HEK293 (cell line): ENCODE results near the gene SHD.
A peak's percentile ranks its signal among the peaks of the same experiment; 100 is the strongest.

Experiments
- CTCF ChIA-PET: fragments of 350-600 bp; formaldehyde crosslinking; extraction: SDS; loops from one replicate; lab custom pipeline; 2021; ENCODE audit warnings: antibody characterized with exemption; lab: Yijun Ruan, JAX
- POLR2A ChIA-PET: fragments of 300-600 bp; formaldehyde crosslinking; extraction: SDS; loops from one replicate; lab custom pipeline; 2020; ENCODE audit warnings: antibody characterized with exemption, inconsistent platforms; lab: Yijun Ruan, JAX
- H3K27ac ChIP-seq: fragments of 200-500 bp; sonication (Bioruptor generic); 2 replicates; pipeline ENCODE4 v1.5.1; 2014; ENCODE audit warnings: low read depth, low read length, control low read depth, inconsistent platforms; ENCODE audit errors: extremely low read depth
- H3K36me3 ChIP-seq, 2 experiments: fragments of 200-500 bp in 1 of 2; sonication (Bioruptor generic) in 1 of 2; 1 replicate in 1 of 2; 2 replicates in 1 of 2; pipeline ENCODE4 v1.5.1; 2014 to 2017; ENCODE audit warnings: inconsistent platforms in 2 of 2, low read length in 2 of 2; ENCODE audit not compliant: control insufficient read depth in 2 of 2, insufficient read depth in 1 of 2
- H3K4me1 ChIP-seq: fragments of 200-500 bp; sonication (Bioruptor generic); 2 replicates; pipeline ENCODE4 v1.5.1; 2014; ENCODE audit warnings: mild to moderate bottlenecking, low read length, inconsistent platforms; ENCODE audit not compliant: control insufficient read depth, insufficient read depth
- H3K4me3 ChIP-seq: 2 replicates; pipeline ENCODE4 v1.5.1; 2011; ENCODE audit warnings: low read depth, mild to moderate bottlenecking, control low read depth, low read length, moderate library complexity
- H3K9me3 ChIP-seq: fragments of 200-500 bp; sonication (Bioruptor generic); 2 replicates; pipeline ENCODE4 v1.5.1; 2014; ENCODE audit warnings: low read depth, low read length, inconsistent platforms; ENCODE audit not compliant: control insufficient read depth, insufficient read depth
- IKZF3 ChIP-seq: fragments of 450-650 bp; IDR thresholded peaks from 2 replicates; pipeline ENCODE4 v1.5.0; 2018; ENCODE audit warnings: missing biosample characterization, mild to moderate bottlenecking, missing genetic modification characterization, moderate library complexity
- KLF1 ChIP-seq: fragments of 450-650 bp; formaldehyde crosslinking; IDR thresholded peaks from 2 replicates; pipeline ENCODE4 v1.5.1; 2016; ENCODE audit warnings: missing biosample characterization, missing genetic modification characterization
- KLF10 ChIP-seq: fragments of 450-650 bp; IDR thresholded peaks from 2 replicates; pipeline ENCODE4 v1.5.1; 2018; ENCODE audit warnings: missing biosample characterization, mild to moderate bottlenecking, missing genetic modification characterization
- KLF16 ChIP-seq: fragments of 450-650 bp; formaldehyde crosslinking; IDR thresholded peaks from 2 replicates; pipeline ENCODE4 v1.5.1; 2017; ENCODE audit warnings: missing biosample characterization, missing genetic modification characterization
- KLF9 ChIP-seq: fragments of 450-650 bp; formaldehyde crosslinking; IDR thresholded peaks from 2 replicates; pipeline ENCODE4 v1.5.1; 2016; ENCODE audit warnings: missing biosample characterization, missing genetic modification characterization, low read depth
- PRDM10 ChIP-seq: fragments of 450-650 bp; formaldehyde crosslinking; IDR thresholded peaks from 2 replicates; pipeline ENCODE4 v1.5.1; 2016; ENCODE audit warnings: missing biosample characterization, missing genetic modification characterization
- SCRT1 ChIP-seq: fragments of 450-650 bp; formaldehyde crosslinking; IDR thresholded peaks from 2 replicates; pipeline ENCODE4 v1.5.1; 2016; ENCODE audit warnings: missing biosample characterization, missing genetic modification characterization, borderline replicate concordance
- SCRT2 ChIP-seq: fragments of 450-650 bp; formaldehyde crosslinking; IDR thresholded peaks from 2 replicates; pipeline ENCODE4 v1.5.1; 2016; ENCODE audit warnings: missing biosample characterization, missing genetic modification characterization
- SP2 ChIP-seq: fragments of 450-650 bp; formaldehyde crosslinking; IDR thresholded peaks from 2 replicates; pipeline ENCODE4 v1.5.1; 2016; ENCODE audit warnings: missing biosample characterization, missing genetic modification characterization
- SP3 ChIP-seq: fragments of 450-650 bp; formaldehyde crosslinking; IDR thresholded peaks from 2 replicates; pipeline ENCODE4 v1.5.1; 2016; ENCODE audit warnings: missing biosample characterization, missing genetic modification characterization
- ZBTB44 ChIP-seq: fragments of 450-650 bp; IDR thresholded peaks from 2 replicates; pipeline ENCODE4 v1.5.1; 2018; ENCODE audit warnings: missing biosample characterization, mild to moderate bottlenecking, missing genetic modification characterization
- ZBTB48 ChIP-seq: fragments of 450-650 bp; formaldehyde crosslinking; IDR thresholded peaks from 2 replicates; pipeline ENCODE4 v1.5.1; 2016; ENCODE audit warnings: missing biosample characterization, missing genetic modification characterization
- ZNF133 ChIP-seq: fragments of 450-650 bp; formaldehyde crosslinking; IDR thresholded peaks from 2 replicates; pipeline ENCODE4 v1.5.1; 2016; ENCODE audit warnings: missing biosample characterization, missing genetic modification characterization
- ZNF354C ChIP-seq: fragments of 450-650 bp; formaldehyde crosslinking; IDR thresholded peaks from 2 replicates; pipeline ENCODE4 v1.5.1; 2016; ENCODE audit warnings: missing biosample characterization, missing genetic modification characterization, low read depth, borderline replicate concordance
- ZNF664 ChIP-seq: fragments of 450-650 bp; formaldehyde crosslinking; IDR thresholded peaks from 2 replicates; pipeline ENCODE4 v1.5.1; 2016; ENCODE audit warnings: missing biosample characterization, missing genetic modification characterization
- ZNF768 ChIP-seq: fragments of 450-650 bp; formaldehyde crosslinking; IDR thresholded peaks from 2 replicates; pipeline ENCODE4 v1.5.1; 2018; ENCODE audit warnings: missing biosample characterization, mild to moderate bottlenecking, missing genetic modification characterization

The SHD gene

GRCh38 chr19:4279530-4280422 lies 710 bp downstream of the SHD start (continued):
- no peak for TF ChIP-seq ZNF133 (tag by site-specific recombination)
- TF ChIP-seq, all 188 proteins: peak for 10

DNA sequence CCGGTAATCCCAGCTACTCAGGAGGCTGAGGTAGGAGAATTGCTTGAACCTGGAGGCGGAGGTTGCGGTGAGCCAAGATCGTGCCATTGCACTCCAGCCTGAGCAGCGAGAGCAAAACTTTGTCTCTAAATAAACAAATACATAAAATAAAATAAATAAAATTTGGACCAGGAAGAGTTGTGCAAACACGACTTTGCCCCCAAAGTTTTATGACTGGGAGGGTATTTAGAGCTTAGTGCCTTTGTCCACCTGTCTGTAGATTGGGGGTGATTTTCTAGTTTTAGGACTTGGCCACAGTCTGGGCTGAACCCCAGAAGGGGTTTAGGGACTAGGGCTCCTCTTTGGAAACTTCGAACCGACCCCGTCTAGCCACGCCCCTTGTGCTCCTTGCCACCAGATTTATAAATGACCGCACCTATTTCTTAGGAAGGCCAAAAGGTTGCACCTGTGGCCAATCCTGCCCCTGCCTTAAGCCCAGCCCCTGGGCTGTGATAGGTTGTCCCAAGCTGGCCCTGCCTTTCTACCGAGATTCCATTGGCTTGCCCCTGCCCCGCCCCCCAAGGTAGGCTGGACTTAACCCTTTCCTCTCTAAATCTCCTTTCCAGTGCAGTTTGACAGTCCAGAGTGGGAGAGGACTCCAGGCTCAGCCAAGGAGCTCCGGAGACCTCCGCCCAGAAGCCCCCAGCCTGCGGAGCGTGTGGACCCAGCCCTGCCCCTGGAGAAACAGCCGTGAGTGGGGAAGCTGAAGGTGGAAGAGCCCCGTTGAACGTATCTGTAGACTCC lies 5.3 kb downstream of the SHD start:
- Histone ChIP-seq H3K36me3 (no peaks in the 10 kb centered on the region), H3K4me3 (no peak overlapping the region), H3K27ac (no peak overlapping the region), H3K9me3 (no peaks in the 10 kb centered on the region), H3K4me1 (no peaks in the 10 kb centered on the region; the same call in 1 of the 2 replicates)
- TF ChIP-seq KLF16 (tag by site-specific recombination) (0 out of 2 replicates have a peak, but pooled peaks have one; percentile 36), ZBTB44 (tag by site-specific recombination) (no peak), SCRT2 (tag by site-specific recombination) (peak; percentile 77), KLF1 (tag by site-specific recombination) (peak; percentile 47; the same call in 1 of the 2 replicates), ZNF664 (no peak), PRDM10 (tag by site-specific recombination) (peak; percentile 73), ZBTB48 (tag by site-specific recombination) (peak; percentile 43; the same call in 1 of the 2 replicates), SP2 (peak; percentile 92), KLF9 (tag by site-specific recombination) (peak; percentile 58), SP3 (peak; percentile 78), SCRT1 (peak; percentile 85), KLF10 (peak; percentile 97), IKZF3 (tag by site-specific recombination) (no peak)
- ChIA-PET POLR2A (interaction anchor here (0.6 to 2.2 kb wide), 3 partner anchors 37 to 473 kb away, joined by 3 to 8 read pairs (median 4); partner anchors contain the start of gene YJU2), CTCF (interaction anchor here (0.6 to 0.7 kb wide), 2 partner anchors 138 to 235 kb away, joined by 3 to 4 read pairs; no protein-coding TSS in a partner anchor)

DNA sequence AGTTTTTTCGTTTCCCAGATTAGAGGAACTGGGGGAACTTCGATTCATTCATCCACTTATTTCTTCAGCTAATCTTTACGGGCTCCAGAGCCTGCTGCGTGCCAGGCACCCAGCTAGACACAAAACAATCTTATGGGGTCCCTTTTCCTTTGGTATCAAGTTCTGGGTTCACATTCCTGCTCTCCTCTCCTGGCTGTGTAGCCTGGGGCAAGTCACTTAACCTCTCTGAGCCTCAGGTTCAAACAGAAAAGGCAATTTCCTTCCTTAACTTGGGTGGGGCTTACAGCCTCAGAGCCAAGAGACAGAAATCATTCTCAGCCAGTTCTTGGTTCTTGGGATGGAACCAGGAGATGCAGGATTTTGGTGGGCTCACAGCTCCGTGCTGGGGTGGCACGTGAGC lies 5.9 kb downstream of the SHD start:
- CTCF ChIA-PET: interaction anchor here (0.6 kb wide), 1 partner anchor 236 kb away, joined by 4 read pairs; no protein-coding TSS in a partner anchor

More for the DNA sequence above, 5.9 kb downstream of the SHD start:
- POLR2A ChIA-PET: interaction anchor here (2.2 kb wide), 1 partner anchor 58 kb away, joined by 8 read pairs; no protein-coding TSS in a partner anchor
- no peaks in the 10 kb centered on the region for H3K9me3 ChIP-seq
- H3K36me3 ChIP-seq: no peaks in the 10 kb centered on the region
- H3K4me3 ChIP-seq: no peak overlapping the region
- H3K4me1 ChIP-seq: no peaks in the 10 kb centered on the region; the same call in 1 of the 2 replicates
- no peak overlapping the region for H3K27ac ChIP-seq
- TF ChIP-seq ZNF768 (tag by site-specific recombination) (0 out of 2 replicates have a peak, but pooled peaks have one; percentile 66), ZNF354C (tag by site-specific recombination) (no peak)
- TF ChIP-seq, all 188 proteins: peak for 1
